ENCODE data around the gene SLC6A16.
"Not testable (repeated sequence)": the region's sequence is repeated elsewhere in the genome, so short reads cannot be mapped to it uniquely, and the experiment has no call there.

Gene SLC6A16

GRCh38 chr19:49324801-49325576 lies at the start of gene SLC6A16:
SLC6A16 (minus strand) TSS chr19:49325191; CDS start chr19:49311347, 13,844 bp downstream.
- no peak for DNase-seq

DNA sequence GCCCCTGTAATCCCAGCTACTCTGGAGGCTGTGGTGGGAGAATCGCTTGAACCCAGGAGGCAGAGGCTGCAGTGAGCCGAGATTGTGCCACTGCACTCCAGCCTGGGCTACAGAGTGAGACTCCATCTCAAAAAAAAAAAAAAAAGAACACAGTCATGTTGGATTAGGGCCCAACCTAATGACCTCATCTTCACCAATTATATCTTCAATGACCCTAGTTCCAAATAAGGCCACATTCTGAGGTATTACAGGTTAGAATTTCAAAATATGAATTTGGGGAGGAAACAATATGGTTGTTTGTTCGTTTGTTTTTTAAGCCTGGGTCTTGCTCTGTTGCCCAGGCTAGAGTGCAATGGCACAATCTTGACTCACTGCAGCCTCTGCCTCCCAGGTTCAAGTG lies 48.2 kb upstream of the SLC6A16 start:
- DNase-seq: not testable (repeated sequence)

GRCh38 chr19:49371184-49371583 lies 46.2 kb upstream of the SLC6A16 start:
- DNase-seq: no peak

- no peak for DNase-seq
These were observed 43.8 kb upstream of the SLC6A16 start for GRCh38 chr19:49368711-49369358.

DNA sequence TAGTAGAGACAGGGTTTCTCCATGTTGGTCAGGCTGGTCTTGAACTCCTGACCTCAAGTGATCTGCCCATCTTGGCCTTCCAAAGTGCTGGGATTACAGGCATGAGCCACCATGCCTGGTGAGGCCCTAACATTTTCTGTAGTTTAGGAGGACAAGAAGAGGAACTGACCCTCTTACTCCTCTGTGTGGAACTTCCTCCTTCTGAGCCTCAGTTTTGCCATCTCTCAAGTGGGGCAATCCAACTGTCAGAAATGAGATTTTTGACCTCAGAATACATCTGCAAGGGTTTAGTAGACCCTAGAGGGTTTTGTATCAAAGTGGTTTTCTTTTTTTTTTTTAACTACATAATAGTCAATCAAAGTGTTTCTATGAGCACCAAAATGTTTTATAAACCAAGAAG lies 41.1 kb upstream of the SLC6A16 start:
- DNase-seq: no peak

DNA sequence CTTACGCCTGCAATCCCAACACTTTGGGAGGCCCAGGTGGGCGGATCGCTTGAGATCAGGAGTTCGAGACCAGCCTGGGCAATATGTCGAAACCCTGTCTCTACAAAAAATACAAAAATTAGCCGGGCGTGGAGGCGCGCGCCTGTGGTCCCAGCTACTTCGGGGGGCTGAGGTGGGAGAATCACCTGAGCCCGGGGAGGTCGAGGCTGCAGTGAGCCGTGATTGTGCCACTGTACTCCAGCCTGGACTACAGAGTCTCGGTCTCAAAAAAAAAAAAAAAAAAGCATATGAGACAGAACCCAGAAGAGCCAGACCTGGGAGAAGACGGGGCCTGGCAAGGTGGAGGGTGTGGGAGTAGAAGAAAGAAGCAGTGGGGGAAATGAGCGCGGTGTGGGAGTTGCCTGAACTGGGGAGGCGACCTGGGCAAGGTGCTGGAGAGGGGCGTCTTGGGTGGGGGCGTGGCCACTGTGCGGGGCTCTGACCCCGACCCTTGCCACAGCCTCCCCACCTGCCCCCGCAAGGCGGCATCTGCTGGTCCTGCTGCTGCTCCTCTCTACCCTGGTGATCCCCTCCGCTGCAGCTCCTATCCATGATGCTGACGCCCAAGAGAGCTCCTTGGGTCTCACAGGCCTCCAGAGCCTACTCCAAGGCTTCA lies 39.2 kb upstream of the SLC6A16 start:
- DNase-seq: no peak

GRCh38 chr19:49363268-49364082 lies 38.5 kb upstream of the SLC6A16 start, which contains the start of gene DKKL1:
DKKL1 (plus strand) TSS chr19:49363877; CDS start chr19:49363999, 122 bp downstream.
- DNase-seq: peak; percentile 73

DNA sequence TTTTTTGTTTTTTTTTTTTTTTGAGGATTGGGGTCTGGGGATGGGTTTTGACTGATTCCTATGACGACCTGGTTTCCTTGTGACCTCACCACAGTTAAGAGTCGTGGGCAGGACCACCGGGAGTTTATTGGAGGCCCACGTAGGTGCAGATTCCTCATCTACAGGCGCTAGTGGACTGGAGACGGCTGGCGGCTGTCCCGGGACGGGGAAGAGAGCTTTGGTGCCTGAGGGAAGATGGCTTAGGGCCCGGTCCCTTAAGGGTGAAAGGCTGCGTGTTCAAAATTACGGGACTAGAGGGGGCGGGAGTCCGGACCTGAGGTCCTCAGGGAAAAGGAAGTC lies 37.9 kb upstream of the SLC6A16 start:
- peak; percentile 15 for DNase-seq

DNA sequence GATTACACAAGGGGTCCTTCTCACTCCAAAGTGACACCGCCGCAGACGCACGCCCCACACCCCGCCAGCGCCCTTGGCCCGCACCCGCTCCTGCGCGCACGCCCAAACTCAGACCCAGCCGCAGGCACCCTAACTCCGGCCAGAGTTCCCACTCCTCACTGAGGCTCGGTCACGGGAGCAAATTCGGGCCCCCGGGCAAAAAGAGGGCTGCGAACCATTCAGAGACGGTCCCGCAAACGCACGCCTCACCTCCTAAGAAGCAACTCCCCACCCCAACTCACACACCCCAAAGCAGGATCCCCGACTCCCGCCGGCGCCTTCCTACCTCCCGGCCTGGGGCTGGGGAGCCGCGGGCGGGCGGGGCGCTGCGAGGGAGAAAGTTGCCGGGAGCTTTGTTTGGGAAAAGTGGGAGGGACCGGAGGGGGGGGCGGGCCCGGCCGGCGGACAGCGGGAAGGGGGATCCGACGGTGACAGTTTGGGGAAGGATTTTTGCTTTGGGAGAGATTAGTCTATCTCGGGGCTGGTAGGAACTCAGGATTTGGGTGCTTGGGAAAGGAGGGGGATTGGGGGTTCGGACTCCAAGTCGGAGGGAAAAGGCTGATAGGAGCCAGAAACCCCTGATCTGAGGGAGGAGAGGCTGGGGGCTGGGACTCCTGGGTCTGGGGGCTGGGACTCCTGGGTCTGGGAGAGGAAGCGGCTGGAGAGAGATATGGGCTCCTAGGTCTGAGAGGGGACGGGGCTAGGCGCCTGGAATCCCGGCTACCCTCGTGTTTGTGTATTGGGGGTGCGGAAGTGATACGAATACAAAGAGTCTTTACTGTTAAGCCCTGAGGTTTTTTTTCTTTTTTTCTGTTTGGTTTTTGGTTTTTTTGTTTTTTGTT lies 37.3 kb upstream of the SLC6A16 start, which contains the start of gene TEAD2:
TSS of gene TEAD2 (minus strand) at position 369 of the 881 bp plus-strand sequence. CDS start 2,341 bp downstream, outside the sequence.
- DNase-seq: peak; percentile 12

DNA sequence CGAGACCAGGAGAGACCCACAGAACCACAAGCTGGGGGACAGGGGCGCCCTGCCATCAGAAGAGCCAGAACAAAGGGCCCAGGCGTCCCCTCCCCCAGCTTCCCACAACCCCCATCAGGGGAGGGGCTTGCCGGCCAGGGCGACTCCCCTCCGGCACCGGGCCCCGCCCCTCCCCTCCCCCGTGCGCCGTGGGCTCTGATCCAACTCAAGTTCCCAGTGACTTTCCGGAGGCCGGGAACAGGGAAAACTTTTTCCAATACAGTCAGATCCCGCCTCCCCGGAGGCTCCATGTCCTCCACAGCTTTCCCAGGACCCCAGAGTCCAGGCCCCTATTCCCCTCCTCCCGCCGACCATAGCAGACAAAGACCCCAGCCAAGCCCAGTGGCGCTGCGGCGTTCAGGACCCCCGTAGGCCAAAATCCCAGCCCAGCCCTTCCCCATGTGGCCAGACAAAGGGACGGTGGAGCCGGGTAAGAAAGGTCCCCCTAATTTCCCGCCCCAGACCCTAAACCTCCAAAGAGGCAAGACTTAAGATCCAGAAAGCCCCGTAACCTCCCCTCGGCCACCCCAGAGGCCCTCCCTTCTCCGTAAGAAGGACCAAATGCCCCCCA lies 36.6 kb upstream of the SLC6A16 start:
- DNase-seq: peak; percentile 18

- no peak for DNase-seq
These were observed 35.1 kb upstream of the SLC6A16 start for GRCh38 chr19:49359851-49360820.

DNA sequence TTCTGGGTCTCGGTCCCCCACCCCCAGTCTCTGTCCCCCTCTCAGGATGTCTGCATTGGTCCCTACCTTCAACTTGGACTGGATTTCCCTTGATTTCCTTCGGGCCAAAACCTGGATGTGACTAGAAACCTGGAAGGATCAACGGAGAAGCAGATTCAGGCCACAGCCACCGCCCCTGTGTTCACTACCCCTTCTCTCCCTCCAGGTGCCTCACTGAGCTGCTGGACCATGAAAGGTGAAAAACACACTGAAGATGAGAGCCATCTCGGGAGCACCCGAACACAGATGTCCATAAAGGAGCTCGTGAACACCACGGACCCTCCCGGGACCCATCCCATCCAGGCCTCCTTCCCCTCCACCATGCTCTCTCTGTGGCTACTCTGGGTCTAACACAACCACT lies 32.2 kb upstream of the SLC6A16 start:
- no peak for DNase-seq

GRCh38 chr19:49356382-49356781 lies 31.4 kb upstream of the SLC6A16 start:
- DNase-seq: no peak

- DNase-seq: no peak
These were observed 30.9 kb upstream of the SLC6A16 start for GRCh38 chr19:49355909-49356353.

DNA sequence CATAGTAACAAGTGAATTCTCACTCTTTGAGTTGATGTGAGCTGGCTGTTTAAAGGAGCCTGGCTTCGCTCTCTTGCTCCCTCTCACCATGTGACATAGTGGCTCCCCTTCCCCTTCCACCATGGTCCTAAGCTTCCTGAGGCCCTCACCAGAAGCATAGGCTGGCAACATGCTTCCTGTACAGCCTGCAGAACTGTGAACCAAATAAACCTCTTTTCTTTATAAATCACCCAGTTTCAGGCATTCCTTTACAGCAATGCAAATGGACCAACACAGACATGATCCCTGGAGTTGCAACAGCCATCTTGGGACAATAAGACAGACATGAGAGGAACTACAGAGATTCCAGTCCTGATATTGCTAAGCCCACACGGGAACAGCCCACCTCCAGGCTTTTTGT lies 24.6 kb upstream of the SLC6A16 start:
- DNase-seq: no peak

- DNase-seq: no peak
These were observed 23.6 kb upstream of the SLC6A16 start for GRCh38 chr19:49348305-49349189.

- DNase-seq: peak; percentile 16
These were observed 22.8 kb upstream of the SLC6A16 start for GRCh38 chr19:49347835-49348234.

- DNase-seq: no peak
These were observed 22.2 kb upstream of the SLC6A16 start for GRCh38 chr19:49347191-49347590.
